ENCODE results near the gene ANKK1.

GRCh38 chr11:113385749-113386148 lies 1.8 kb upstream of the ANKK1 start:
- TF ChIP-seq PATZ1 (CRISPR knock-in tag; IDR thresholded peaks at IDR 0.05; ENCODE audit: borderline replicate concordance) (no peak), ESRRG (CRISPR knock-in tag; IDR thresholded peaks at IDR 0.05) (no peak), RARB (CRISPR knock-in tag; IDR thresholded peaks at IDR 0.05) (no peak)
